Measurements from ENCODE around the gene DSC2.
A peak's percentile ranks its signal among the peaks of the same experiment; 100 is the strongest.

The DSC2 gene

GRCh38 chr18:31088532-31088931 lies 13.7 kb downstream of the DSC2 start:
- H3K4me3 ChIP-seq (ENCODE audit: low read depth, low read length): no peak overlapping the region
- in situ Hi-C loops (cut with HindIII; ENCODE audit: low sequenced_read_pairs): no loop called here
- no peak for DNase-seq (ENCODE audit: low read depth, low spot score)
- TF ChIP-seq CTCF (IDR thresholded peaks at IDR 0.05; ENCODE audit: low read depth, low read length): no peak

DNA sequence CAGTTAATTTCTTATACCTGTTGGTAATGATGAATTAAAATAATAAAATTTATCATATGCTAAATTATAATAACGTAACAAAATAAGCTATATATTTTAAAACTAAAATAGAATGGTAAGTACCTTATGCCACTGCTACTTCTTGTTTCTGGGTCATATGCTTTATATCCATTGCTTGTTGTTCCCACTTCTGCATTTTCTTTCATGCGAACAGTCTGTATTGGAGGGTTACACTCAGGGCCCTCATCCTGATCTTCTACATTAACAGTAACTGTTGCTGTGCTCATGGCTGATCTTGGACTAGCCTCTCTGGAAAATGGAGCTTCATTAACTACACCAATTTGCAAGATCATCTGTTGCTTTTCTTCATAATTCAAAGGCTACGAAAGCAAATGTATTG lies 22.2 kb downstream of the DSC2 start:
- TF ChIP-seq CTCF (IDR thresholded peaks at IDR 0.05; ENCODE audit: low read depth, low read length): no peak
- in situ Hi-C loops (cut with HindIII; ENCODE audit: low sequenced_read_pairs): no loop called here
- no peak for DNase-seq (ENCODE audit: low read depth, low spot score)
- H3K4me3 ChIP-seq (ENCODE audit: low read depth, low read length): no peak overlapping the region

DNA sequence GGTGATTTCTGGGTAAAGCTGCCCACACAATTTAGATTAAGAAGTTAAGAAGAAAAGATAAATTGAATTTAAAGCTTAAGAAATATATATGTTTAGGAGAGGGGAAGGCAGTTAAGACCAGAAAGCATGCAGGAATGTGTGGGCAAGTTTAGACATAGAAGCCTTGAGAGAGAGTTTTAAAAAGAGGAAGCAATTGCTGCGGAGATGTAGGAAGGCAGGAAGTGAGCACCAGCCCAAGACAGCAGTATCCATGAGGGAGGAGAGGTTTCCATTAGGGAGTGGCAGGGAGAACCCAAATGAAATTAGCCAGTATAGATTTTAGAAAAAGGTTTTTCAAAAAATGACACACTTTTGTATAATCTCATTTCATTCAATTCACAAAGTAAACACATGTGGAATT lies 24.3 kb downstream of the DSC2 start:
- in situ Hi-C loops (cut with HindIII; ENCODE audit: low sequenced_read_pairs): no loop called here
- no peak for DNase-seq (ENCODE audit: low read depth, low spot score)
- H3K4me3 ChIP-seq (ENCODE audit: low read depth, low read length): no peak overlapping the region
- TF ChIP-seq CTCF (IDR thresholded peaks at IDR 0.05; ENCODE audit: low read depth, low read length): no peak

DNA sequence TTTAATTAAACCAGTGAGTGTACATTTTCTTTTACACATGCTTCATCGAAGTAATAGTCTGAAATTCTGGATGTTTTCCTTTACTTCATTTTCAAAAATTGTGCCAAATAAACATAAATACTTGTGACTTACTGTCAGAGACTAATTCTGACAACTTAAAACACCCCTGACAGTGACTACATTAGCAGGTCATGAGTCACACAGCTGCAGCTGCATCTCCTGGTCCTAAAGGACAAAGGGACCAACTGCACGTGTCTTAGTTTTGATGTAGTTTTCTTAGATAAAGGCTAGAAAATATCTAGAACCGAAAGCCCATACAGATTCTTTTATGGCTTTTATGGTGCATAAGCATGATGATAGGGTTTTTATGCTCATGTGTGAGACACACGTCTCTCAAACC lies 30.0 kb downstream of the DSC2 start:
- TF ChIP-seq CTCF (IDR thresholded peaks at IDR 0.05; ENCODE audit: low read depth, low read length): no peak
- in situ Hi-C loops (cut with HindIII; ENCODE audit: low sequenced_read_pairs): no loop called here
- no peak overlapping the region for H3K4me3 ChIP-seq (ENCODE audit: low read depth, low read length)
- DNase-seq (ENCODE audit: low read depth, low spot score): no peak

GRCh38 chr18:31070206-31070605 lies 32.0 kb downstream of the DSC2 start:
- DNase-seq (ENCODE audit: low read depth, low spot score): peak; percentile 13
- in situ Hi-C loops (cut with HindIII; ENCODE audit: low sequenced_read_pairs): no loop called here
- TF ChIP-seq CTCF (IDR thresholded peaks at IDR 0.05; ENCODE audit: low read depth, low read length): no peak
- no peak overlapping the region for H3K4me3 ChIP-seq (ENCODE audit: low read depth, low read length)

GRCh38 chr18:31066266-31066665 lies 36.0 kb downstream of the DSC2 start:
- no peak for DNase-seq (ENCODE audit: low read depth, low spot score)
- TF ChIP-seq CTCF (IDR thresholded peaks at IDR 0.05; ENCODE audit: low read depth, low read length): no peak
- in situ Hi-C loops (cut with HindIII; ENCODE audit: low sequenced_read_pairs): no loop called here
- H3K4me3 ChIP-seq (ENCODE audit: low read depth, low read length): no peak overlapping the region

All from astrocyte of the spinal cord (primary cell).